Measurements from ENCODE around the gene EYA4. TPM values are rescaled to one million over a fixed set of nuclear protein-coding genes. Genes with fewer than 3 reads are reported as not detected.

Gene EYA4
- total RNA-seq, 1 experiment from 2014 or later = not detected

GRCh38 chr6:133315811-133316210, 74.7 kb downstream of the EYA4 start:
- H3K27ac Mint-ChIP-seq (ENCODE audit: unreplicated experiment) = no peak overlapping the region
- H3K4me3 Mint-ChIP-seq (ENCODE audit: unreplicated experiment) = no peak overlapping the region
- no peaks in the 10 kb centered on the region for H3K36me3 Mint-ChIP-seq (ENCODE audit: insufficient read depth, unreplicated experiment)
- no peaks in the 10 kb centered on the region for H3K4me1 ChIP-seq
- CTCF ChIA-PET = no interaction called here
- POLR2A ChIA-PET = no interaction called here
- H3K27me3 Mint-ChIP-seq (ENCODE audit: insufficient read depth, unreplicated experiment) = peaks cover 24% of the 10 kb centered on the region
- BruUV-seq (replicated peaks) = no TSS peak
- H3K9me3 ChIP-seq = no peaks in the 10 kb centered on the region
- H3K36me3 ChIP-seq (ENCODE audit: control insufficient read depth, insufficient read depth, low read length) = no peaks in the 10 kb centered on the region
- intact Hi-C loops (cut with micrococcal nuclease; ENCODE audit: unreplicated experiment) = no loop called here
- H3K4me3 ChIP-seq (ENCODE audit: low read depth, low read length) = no peak overlapping the region
- no peaks in the 10 kb centered on the region for H3K27me3 ChIP-seq (replicated peaks; ENCODE audit: control insufficient read depth, insufficient read depth, low read length)
- no peak for DNase-seq
- no peaks in the 10 kb centered on the region for H3K4me1 Mint-ChIP-seq (ENCODE audit: low read depth, unreplicated experiment)
- TF ChIP-seq CTCF (IDR thresholded peaks at IDR 0.05; ENCODE audit: insufficient read depth in 1 of 2, low read depth in 1 of 2, low read length in 1 of 2, severe bottlenecking in 1 of 2, unreplicated experiment in 1 of 2) = no peak
- H3K9me3 Mint-ChIP-seq (ENCODE audit: unreplicated experiment) = no peaks in the 10 kb centered on the region

GRCh38 chr6:133317704-133318103, 76.5 kb downstream of the EYA4 start:
- Histone ChIP-seq H3K27me3 (replicated peaks; ENCODE audit: control insufficient read depth, insufficient read depth, low read length) (no peaks in the 10 kb centered on the region), H3K4me1 (no peaks in the 10 kb centered on the region), H3K9me3 (no peaks in the 10 kb centered on the region), H3K4me3 (ENCODE audit: low read depth, low read length) (no peak overlapping the region), H3K36me3 (ENCODE audit: control insufficient read depth, insufficient read depth, low read length) (no peaks in the 10 kb centered on the region)
- no peaks in the 10 kb centered on the region for H3K9me3 Mint-ChIP-seq (ENCODE audit: unreplicated experiment)
- no TSS peak for BruUV-seq (replicated peaks)
- POLR2A ChIA-PET = no interaction called here
- H3K27me3 Mint-ChIP-seq (ENCODE audit: insufficient read depth, unreplicated experiment) = peaks cover 25% of the 10 kb centered on the region
- no peaks in the 10 kb centered on the region for H3K36me3 Mint-ChIP-seq (ENCODE audit: insufficient read depth, unreplicated experiment)
- H3K4me1 Mint-ChIP-seq (ENCODE audit: low read depth, unreplicated experiment) = no peaks in the 10 kb centered on the region
- intact Hi-C loops (cut with micrococcal nuclease; ENCODE audit: unreplicated experiment) = no loop called here
- DNase-seq = no peak
- no peak overlapping the region for H3K4me3 Mint-ChIP-seq (ENCODE audit: unreplicated experiment)
- CTCF ChIA-PET = no interaction called here
- H3K27ac Mint-ChIP-seq (ENCODE audit: unreplicated experiment) = no peak overlapping the region
- TF ChIP-seq CTCF (IDR thresholded peaks at IDR 0.05; ENCODE audit: insufficient read depth in 1 of 2, low read depth in 1 of 2, low read length in 1 of 2, severe bottlenecking in 1 of 2, unreplicated experiment in 1 of 2) = no peak

GRCh38 chr6:133326584-133326983, 85.4 kb downstream of the EYA4 start:
- POLR2A ChIA-PET = no interaction called here
- Mint-ChIP-seq H3K4me3 (ENCODE audit: unreplicated experiment) (no peak overlapping the region), H3K9me3 (ENCODE audit: unreplicated experiment) (no peaks in the 10 kb centered on the region)

More at GRCh38 chr6:133326584-133326983, 85.4 kb downstream of the EYA4 start:
- no TSS peak for BruUV-seq (replicated peaks)
- intact Hi-C loops (cut with micrococcal nuclease; ENCODE audit: unreplicated experiment) = no loop called here
- CTCF ChIA-PET = no interaction called here
- H3K4me1 Mint-ChIP-seq (ENCODE audit: low read depth, unreplicated experiment) = no peaks in the 10 kb centered on the region
- H3K4me3 ChIP-seq (ENCODE audit: low read depth, low read length) = no peak overlapping the region
- H3K9me3 ChIP-seq = no peaks in the 10 kb centered on the region
- H3K36me3 Mint-ChIP-seq (ENCODE audit: insufficient read depth, unreplicated experiment) = no peaks in the 10 kb centered on the region
- H3K4me1 ChIP-seq = no peaks in the 10 kb centered on the region
- no peak for TF ChIP-seq CTCF (IDR thresholded peaks at IDR 0.05; ENCODE audit: insufficient read depth in 1 of 2, low read depth in 1 of 2, low read length in 1 of 2, severe bottlenecking in 1 of 2, unreplicated experiment in 1 of 2)
- no peaks in the 10 kb centered on the region; the same call in 1 of the 2 replicates for H3K27me3 ChIP-seq (replicated peaks; ENCODE audit: control insufficient read depth, insufficient read depth, low read length)
- no peak overlapping the region for H3K27ac Mint-ChIP-seq (ENCODE audit: unreplicated experiment)
- peaks cover 7% of the 10 kb centered on the region for H3K27me3 Mint-ChIP-seq (ENCODE audit: insufficient read depth, unreplicated experiment)
- DNase-seq = no peak
- no peaks in the 10 kb centered on the region for H3K36me3 ChIP-seq (ENCODE audit: control insufficient read depth, insufficient read depth, low read length)
